Activated CD4-positive, CD25-positive, alpha-beta regulatory T cell (primary cell): ENCODE results near the gene RNF186.
"Not testable (repeated sequence)": the region's sequence is repeated elsewhere in the genome, so short reads cannot be mapped to it uniquely, and the experiment has no call there.

ENCODE experiments used
- DNase-seq, 4 experiments: peaks; one replicate each; lab custom pipeline; 2025; lab: John Stamatoyannopoulos, UW

Gene RNF186

DNA sequence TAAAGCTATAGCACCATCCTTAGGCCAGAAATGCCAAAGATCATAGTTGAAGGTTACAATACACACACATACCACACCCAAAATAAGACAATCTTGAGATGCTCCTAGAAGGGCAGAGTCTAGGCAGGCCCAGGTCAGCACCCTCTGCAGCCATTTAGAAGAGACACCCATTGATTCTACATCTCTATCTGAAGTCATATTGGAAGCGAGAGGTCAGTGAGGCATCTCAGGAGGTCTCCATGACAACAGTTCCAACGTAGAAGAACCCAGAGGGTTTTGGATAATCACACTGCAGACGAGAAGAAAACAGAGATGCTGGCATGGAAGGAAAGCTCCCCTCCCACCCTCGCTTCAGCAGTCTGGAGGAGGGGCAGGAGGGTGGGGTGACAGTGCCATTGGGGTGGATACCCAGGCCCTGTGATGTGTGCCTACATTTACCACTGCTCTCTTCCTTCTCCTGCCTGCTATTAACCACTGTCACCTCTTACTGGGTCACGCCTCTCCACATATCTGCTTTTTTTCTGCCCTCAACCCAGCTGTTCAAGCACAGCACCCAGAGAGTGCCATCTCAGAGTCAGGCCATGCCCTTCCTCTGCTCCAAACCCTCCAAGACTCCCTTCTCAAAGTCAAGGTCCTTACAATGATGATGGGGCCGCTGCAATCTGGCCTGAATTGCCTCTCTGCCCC lies 21.6 kb downstream of the RNF186 start:
- DNase-seq = no peak

DNA sequence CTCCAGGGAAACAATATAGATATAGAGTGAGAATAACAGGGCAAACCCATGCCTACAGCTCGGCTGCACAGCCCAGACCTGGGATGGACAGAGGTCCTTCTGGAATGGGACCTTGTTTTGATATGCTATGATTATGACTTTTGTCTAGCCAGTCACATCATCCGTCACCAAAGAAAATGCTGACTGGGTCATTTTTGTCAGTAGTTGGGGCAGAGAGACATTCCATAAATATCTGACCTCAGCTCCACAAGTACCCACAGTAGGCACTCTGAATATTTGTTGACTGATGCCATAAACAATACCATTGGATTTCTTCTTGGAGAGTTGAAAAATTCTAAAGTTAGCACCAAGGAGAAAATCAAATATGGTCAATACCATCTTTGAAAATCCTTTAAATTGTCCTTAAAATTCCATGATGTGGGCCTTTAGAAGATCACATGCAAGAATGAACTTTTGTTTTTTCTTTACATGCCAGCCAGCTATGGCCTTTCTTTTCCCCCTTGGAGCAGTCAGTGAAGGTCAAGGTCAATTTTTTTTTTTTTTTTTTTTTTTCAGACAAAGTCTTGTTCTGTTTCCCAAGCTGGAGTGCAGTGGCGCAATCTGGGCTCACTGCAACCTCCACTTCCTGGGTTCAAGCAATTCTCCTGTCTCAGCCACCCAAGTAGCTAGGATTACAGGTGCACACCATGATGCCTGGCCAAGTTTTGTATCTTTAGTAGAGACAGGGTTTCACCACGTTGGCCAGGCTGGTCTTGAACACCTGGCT lies 22.7 kb downstream of the RNF186 start:
- no peak for DNase-seq

DNA sequence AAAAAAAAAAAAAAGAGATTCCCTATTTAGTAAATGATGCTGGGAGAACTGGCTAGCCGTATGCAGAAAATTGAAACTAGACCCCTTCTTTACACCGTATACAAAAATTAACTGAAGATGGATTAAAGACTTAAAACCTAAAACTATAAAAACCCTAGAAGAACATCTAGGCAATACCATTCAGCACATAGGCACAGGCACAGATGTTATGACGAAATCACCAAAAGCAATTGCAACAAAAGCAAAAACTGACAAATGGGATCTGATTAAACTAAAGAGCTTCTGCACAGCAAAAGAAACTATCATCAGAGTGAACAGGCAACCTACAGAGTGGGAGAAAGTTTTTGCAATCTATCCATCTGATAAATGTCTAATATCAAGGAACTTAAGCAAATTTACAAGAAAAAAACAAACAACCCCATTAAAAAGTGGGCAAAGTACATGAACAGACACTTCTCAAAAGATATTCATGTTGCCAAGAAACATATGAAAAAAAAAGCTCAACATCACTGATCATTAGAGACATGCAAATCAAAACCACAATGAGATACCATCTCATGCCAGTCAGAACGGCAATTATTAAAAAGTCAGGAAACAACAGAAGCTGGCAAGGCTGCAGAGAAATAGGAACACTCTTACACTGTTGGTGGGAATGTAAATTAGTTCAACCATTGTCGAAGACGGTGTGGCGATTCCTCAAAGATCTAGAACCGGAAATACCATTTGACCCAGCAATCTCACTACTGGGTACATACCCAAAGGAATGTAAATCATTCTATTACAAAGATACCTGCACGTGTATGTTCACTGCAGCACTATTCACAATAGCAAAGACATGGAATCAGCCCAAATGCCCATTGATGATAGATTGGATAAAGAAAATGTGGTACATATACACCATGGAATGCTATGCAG lies 24.8 kb downstream of the RNF186 start:
- not testable (repeated sequence) for DNase-seq

DNA sequence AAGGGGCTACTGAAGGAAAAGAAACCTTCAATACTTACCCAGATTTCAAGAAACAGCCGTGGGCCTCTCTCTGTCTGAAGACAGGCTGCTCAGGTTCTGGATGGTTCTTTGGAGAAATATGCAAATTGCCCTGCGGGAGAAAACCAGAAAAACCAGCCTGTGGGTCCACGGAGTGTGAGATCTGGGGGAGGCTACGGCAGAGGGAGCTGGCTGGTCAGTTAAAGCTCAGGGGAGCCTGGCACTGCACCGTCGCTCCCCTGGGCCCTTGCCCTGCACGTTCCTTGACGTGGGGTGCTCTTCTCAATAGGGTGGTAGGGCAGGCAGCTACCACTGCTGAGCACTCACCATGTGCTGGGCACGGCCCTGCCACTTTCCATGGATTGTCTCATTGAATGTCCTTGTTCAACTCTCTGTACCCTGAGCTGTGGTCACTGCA lies 28.1 kb downstream of the RNF186 start:
- DNase-seq = no peak

DNA sequence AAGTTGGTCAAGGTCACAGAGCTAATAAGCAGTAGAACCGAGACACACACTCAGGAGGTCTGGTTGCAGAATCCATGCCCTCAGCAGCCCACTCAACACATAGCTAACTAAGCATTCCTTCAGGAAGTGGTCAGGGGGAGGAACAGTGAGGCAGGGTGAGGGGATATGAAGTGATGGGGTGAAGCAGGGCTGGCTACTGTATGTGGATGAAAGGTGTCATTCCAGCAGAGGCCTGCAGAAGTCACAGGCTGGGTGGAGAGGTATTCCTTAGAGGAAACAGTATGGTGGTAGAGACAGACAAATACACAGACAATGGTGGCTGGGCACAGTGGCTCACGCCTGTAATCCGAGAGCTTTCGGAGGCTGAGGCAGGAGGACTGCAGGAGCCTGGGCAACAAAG lies 29.4 kb downstream of the RNF186 start:
- no peak for DNase-seq

DNA sequence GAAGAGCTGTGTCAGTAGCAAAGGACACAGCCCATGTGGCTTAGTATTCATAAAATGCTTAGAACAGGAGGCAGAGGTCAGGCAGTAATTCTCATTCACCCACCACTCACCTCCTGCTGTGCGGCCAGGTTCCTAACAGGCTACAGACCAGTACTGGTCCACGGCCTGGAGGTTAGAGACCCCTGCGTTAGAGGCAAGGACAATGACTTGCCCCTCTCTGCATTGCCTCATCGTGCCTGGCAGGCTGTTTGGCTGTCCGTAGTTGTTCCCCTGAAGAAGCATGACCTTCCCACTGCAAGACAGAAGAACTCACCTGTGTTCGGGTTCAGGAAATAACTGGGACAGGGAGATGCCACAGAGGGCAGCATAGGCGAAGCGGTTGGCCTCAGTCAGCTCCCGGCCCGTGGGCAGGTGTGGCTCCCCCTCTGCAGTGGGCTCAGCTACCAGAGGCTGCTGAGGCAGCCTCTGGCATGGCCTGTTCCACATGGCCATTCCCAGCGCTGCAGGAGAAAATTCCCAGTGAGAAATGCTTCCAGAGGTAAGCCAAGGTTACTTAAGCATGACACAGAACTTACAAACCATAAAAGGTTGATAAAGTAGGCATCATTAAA lies 34.7 kb downstream of the RNF186 start:
- DNase-seq = no peak

DNA sequence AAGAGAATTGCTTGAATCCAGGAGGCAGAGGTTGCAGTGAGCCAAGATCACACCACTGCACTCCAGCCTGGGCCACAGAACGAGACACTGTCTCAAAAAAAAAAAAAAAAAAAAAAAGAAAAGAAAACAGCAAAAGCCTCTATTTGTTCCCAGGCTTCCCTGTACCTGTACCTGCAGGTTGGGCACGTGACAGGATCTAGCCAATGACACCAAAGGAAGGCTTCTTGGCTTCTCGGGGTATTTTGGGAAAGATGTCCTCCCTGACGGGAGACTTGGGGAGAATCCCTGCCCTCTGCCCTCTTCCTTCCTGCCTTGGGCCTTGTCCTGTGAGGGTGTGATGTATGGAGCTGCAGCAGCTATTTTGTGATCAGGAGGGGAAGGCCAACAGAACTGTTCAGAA lies 38.1 kb downstream of the RNF186 start:
- DNase-seq = no peak

DNA sequence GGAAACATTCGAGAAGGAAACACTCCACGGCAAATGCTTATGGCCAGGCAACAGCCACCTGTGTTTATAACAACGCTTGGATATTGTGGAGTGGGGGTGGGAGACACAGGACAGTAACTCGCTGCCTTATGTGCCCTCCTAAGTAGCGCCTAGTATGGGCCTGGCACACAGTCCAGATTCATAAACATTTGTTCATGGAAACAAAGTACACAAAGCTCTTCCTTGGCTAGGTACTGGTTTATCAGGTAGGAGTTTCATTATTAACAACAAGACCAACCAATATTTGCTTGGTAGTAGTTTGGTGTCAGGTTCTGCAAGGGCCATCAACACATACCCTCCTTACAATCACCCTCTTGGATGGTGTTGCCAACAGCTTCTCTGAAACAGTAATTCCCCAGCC lies 38.8 kb downstream of the RNF186 start:
- no peak for DNase-seq

DNA sequence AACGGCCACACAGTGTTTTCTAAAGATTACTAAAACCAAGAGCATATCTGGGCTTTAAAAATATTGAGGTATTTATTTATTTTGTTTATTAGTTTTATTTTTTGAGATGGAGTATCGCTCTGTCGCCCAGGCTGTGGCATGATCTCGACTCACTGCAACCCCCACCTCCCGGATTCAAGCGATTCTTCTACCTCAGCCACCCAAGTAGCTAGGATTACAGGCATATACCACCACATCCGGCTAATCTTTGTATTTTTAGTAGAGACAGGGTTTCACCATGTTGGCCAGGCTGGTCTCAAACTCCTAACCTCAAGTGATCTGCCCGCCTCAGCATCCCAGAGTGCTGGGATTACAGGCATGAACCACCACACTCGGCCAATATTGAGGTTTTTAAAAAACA lies 39.3 kb downstream of the RNF186 start:
- no peak for DNase-seq

DNA sequence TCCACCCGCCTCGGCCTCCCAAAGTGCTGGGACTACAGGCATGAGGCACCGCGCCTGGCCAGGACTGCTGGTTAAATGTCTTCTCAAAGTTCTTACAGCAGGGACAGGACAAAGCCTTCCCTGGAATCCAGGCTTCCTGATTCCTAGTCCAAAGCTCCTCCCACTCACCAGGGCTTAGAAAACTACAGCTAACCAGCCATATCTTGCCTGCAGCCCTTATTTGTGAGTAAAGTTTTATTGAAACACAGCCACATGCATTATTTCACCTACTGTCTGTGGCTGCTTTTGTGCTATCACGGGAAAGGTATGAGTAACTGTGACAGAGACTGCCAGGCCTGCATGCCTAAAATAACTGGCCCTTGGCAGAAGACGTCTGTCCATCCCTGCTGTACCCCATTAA lies 39.8 kb downstream of the RNF186 start:
- no peak for DNase-seq

DNA sequence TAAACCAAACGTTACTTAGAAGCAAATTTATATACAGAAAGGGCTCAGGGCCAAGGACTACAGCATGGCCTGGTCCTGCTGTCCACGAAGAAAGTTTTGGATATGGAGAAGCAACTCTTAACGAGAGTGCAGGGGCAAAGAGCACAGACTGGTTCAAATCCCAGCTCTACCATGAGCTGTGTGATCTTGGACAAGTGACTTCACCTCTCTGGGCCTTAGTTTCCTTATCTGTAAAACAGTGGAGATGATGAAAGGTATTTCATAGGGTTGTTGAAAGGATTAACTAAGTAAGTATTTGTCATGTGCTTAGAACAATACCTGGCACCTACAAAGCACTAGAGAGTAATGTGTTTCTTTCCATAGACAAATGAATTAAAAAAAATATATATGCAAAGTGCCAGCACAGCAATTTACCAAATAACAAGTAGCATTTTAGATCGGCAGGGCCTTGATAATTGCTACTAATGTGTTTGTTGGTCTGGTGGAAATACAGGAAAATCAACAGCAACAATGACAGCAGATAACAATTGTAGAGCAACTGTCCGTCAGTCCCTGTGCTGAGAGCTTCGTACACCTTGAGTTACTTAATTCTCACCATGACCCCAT lies 40.8 kb downstream of the RNF186 start:
- no peak for DNase-seq

DNA sequence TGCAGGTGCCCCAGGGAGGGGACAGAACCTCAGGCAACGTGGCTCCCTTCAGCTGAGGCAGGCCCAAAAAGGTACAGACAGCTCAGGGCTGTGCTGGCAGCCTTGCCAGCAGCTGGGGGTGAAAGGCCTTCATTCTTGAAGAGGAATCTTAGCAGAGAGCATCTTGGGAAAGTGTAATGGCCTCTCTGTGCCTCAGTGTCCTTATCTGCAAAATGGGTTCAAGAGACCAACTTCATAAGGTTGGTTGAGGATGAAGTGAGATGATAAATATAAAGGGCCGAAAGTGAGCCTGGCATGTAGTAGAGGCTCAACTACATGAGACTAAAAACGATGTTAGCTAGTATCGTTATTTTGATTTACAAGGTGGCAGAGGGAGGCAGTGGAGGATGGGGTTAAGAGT lies 41.6 kb downstream of the RNF186 start:
- no peak for DNase-seq

DNA sequence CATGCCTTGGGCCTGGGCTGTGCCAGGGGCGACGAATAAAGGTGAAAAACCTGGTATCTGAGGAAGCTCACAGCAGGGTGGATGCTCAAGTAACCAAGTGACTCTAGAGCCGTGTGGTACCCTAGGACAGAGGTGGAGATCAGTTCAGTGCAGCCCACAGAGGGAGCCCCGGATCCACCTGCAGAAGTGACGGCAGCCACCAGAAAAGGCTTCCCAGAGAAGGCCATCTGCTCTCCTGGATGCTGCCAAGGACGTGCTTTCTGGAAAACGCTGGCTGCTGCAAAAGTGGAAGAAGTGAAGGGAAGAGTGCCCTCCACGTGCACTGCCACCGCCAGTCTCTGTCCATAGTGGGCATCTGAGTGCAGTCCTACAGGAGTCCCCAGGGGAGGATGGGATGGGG lies 43.0 kb downstream of the RNF186 start:
- DNase-seq = no peak

DNA sequence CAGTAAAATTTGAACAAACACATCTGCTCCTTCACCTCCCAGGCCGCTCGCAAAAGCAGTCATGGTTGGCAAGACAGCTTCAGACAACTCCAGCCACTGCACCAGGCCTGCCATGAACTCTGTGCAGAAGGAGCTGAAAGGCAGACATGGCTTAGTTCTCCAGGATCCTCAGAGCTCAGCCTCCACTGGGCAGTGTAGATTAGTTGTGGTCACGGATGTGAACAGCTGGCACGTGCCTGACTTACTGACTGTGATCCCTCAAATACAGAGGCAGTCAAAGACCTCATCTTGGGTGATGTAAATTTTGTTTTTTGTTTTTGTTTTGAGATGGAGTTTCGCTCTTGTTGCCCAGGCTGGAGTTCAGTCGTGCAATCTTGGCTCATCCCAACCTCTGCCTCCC lies 43.7 kb downstream of the RNF186 start:
- DNase-seq = no peak

DNA sequence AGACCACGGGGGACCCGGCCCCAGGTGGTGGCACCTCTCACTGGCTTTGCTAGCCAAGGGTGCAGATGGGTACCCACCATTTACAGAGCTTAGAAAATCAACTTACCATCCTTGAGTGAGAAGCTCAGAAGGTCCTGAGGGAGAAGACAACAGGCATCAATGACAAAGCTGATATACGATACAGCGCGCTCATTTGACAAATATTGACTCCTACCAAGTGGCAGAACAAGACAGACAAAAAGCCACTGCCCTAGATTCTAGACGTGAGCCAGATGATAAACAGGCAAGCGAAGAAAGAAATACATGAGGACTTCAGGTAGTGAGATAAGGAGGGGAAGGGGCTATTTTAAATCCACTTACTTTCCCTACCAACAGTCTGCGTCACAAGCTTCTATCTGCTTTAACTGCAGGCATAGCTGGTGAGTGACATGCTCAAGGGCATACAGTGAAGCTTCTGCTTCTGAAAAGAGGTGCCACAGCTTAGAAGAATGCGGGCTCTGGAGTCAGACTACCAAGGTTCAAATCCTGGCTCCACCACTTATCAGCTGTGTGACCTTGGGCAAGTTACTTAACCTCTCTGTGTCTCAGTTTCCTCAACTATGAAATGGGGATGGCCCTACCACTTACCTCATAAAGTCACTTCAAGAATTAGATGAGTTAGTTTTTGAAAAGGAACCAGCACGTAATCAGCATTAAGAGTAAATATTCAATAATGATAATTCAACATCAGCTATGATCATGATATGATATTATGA lies 44.5 kb downstream of the RNF186 start:
- no peak for DNase-seq

DNA sequence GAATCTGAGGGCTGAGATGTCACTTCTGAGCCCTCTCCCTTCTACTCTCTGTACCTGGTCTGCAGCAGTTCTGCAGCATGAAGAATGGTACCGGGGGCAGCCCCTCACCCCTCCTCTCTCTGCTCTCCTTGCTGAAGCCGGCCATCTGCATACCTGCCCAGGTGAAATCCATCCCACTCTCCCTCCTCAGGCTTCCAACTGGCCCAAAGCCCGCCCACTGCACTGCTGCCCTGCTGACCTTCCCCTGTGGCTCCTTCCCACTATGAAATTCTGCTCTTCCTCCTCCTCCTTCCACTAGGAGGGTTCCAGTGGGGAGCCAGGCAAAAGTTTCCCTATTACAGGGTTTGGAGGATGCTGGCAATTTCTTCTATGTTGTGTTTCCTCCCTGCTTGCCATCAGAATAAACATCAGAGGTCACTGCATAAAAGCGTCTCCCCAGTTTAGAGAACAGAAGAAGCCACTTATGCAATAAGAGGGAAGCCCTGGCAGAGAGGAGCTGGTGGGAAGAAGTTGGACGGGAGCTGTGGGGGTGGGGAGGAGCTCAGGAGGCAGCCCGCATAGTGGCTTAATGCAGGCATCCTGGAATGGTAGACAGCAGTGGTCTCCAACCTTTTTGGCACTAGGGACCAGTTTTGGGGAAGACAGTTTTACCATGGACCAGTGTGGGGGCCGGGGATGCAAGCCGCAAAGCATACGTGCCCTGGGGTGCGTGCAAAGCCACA lies 45.7 kb downstream of the RNF186 start:
- DNase-seq = no peak

DNA sequence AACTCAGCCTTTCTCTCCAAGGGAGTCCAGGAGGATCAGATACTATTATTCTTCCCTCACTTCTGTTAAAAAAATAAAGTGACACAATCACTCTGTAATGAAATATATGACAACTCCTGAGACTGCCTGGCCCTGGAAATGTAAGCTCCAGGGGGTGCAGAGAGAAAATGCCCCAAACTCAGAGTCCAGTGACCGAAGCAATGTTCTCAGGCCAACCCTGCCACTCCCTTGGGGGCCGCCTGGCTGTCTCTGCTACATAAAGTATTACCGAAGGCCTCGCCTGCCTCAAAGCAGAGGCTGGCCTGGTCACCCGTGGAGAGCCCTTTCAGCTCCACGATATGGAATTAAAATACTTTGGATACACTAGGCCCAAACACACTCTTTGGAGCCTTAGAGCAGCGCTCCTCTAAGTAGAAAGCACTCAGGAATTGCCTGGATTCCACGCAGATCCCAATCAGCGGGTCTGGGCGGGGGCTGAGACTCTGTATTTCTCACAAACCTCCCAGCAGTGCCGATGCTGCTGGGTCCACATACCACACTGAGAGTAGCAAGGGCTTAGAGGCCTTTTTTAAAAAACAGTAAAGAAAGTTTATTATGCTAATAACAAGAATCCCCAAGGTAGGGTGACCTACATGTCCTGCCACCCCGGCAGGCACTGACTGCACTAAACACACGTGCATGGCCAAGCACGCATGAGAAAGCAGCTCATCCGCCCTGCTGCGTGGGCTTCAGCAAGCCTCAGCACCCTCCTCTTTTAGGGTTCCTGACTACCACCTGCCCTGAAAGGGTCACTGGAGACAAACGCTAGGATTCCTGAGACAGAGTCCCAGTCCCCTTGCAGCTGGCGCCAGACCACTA lies 46.5 kb downstream of the RNF186 start:
- no peak for DNase-seq

DNA sequence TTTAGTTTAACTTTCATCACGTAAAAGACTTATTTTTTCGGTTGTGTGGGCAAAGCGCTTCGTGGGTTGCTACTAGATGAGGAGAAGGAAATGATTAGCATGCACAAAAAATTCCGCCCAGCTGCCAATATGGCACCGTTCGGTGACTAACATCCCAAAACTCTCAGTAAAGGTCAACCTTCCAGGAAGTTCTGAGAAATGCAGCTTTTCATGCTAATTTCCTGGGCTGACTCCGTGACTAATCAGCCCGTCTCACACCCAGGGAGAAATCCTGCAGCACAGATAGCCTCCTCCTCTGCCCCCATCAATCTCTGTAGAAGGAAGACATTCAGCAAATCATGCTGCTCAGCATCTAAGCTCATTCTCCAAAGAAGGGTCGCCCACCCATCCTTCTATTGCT lies 49.5 kb downstream of the RNF186 start:
- DNase-seq = no peak

DNA sequence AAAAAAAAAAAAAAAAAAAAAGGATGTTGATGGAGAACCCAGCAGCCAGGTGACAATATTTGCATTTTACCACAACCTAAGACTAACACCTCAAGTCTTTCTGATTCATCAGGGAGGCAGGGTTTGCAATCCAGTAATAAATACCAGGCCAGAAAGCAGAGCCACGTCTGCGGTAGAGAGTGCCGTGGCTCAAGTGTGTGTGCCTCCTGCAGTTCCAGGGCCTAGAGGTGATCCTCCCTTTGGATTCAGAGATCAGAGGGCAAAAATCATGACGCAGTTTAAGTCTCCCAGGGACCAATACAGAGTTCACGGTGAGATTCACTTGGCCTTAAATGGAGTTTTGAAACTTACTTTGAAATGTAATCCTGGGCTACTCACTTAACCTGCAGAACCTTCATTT lies 50.2 kb downstream of the RNF186 start:
- DNase-seq = no peak
